GM12878 (cell line): ENCODE measurements around the gene CD48.

Experiments used
- ATF2 ChIP-seq: IDR thresholded peaks from 2 replicates; pipeline ENCODE4 v1.6.1; 2012; ENCODE audit warnings: low read length, inconsistent platforms
- CBX5 ChIP-seq: sonication (generic); IDR thresholded peaks from 2 replicates; pipeline ENCODE4 v1.6.1; 2016; ENCODE audit warnings: low read depth, moderate library complexity, mild to moderate bottlenecking, inconsistent platforms
- CTCF ChIP-seq, 3 experiments: IDR thresholded peaks in 2 of 3; conservative IDR thresholded peaks in 1 of 3; 2 replicates each; pipeline ENCODE4 v1.5.1; 2011; ENCODE audit warnings: low read depth in 3 of 3, low read length in 3 of 3, mild to moderate bottlenecking in 3 of 3, control low read depth in 2 of 3, moderate library complexity in 2 of 3, inconsistent platforms in 1 of 3, mixed read lengths in 1 of 3; ENCODE audit not compliant: control insufficient read depth in 2 of 3, insufficient read depth in 1 of 3; ENCODE audit errors: extremely low read depth in 1 of 3
- EZH2 ChIP-seq: IDR thresholded peaks from 2 replicates; pipeline ENCODE4 v1.6.1; 2012; ENCODE audit warnings: low read depth, mild to moderate bottlenecking, control low read depth, inconsistent platforms, low read length, borderline replicate concordance; ENCODE audit not compliant: control insufficient read depth
- GABPA ChIP-seq: IDR thresholded peaks from 2 replicates; pipeline ENCODE4 v1.6.1; 2014; ENCODE audit warnings: antibody characterized with exemption, low read depth, mild to moderate bottlenecking, inconsistent platforms
- MTA2 ChIP-seq: fragments of 450-650 bp; IDR thresholded peaks from 2 replicates; pipeline ENCODE4 v1.6.1; 2016; ENCODE audit warnings: low read depth, mild to moderate bottlenecking, moderate library complexity
- MXI1 ChIP-seq: fragments of 150-350 bp; IDR thresholded peaks from 2 replicates; pipeline ENCODE4 v1.6.1; 2011; ENCODE audit warnings: low read depth, mild to moderate bottlenecking, inconsistent platforms, low read length, improper control_type of control experiment
- NR2F1 ChIP-seq: fragments of 450-650 bp; conservative IDR thresholded peaks from 2 replicates; pipeline ENCODE4 v1.6.1; 2017; ENCODE audit warnings: mild to moderate bottlenecking
- SREBF2 ChIP-seq: IDR thresholded peaks from 2 replicates; pipeline ENCODE4 v1.6.1; 2012; ENCODE audit warnings: mild to moderate bottlenecking, low read length
- TARDBP ChIP-seq: IDR thresholded peaks from 2 replicates; pipeline ENCODE4 v1.6.1; 2016; ENCODE audit warnings: borderline replicate concordance
- ZNF24 ChIP-seq: fragments of 450-650 bp; IDR thresholded peaks from 2 replicates; pipeline ENCODE4 v1.6.1; 2017; ENCODE audit warnings: antibody characterized with exemption, mild to moderate bottlenecking
- TF ChIP-seq, protein P1 (sequence below): fragments of 450-650 bp; IDR thresholded peaks from 2 replicates; pipeline ENCODE4 v1.6.1; 2017; ENCODE audit warnings: mild to moderate bottlenecking

GRCh38 chr1:160669276-160669675 lies 42.3 kb downstream of the CD48 start:
- TF ChIP-seq GABPA (no peak), ZNF24 (no peak), CTCF (IDR thresholded peaks at IDR 0.05 in 2 of 3, conservative IDR thresholded peaks at IDR 0.05 in 1 of 3; ENCODE audit: control insufficient read depth in 2 of 3, extremely low read depth in 1 of 3, insufficient read depth in 1 of 3, low read depth in 3 of 3, low read length in 3 of 3) (no peak), ATF2 (no peak), SREBF2 (no peak), NR2F1 (no peak), MXI1 (no peak), EZH2 (no peak), MTA2 (no peak), TARDBP (no peak), CBX5 (no peak)
- TF ChIP-seq, protein P1, sequence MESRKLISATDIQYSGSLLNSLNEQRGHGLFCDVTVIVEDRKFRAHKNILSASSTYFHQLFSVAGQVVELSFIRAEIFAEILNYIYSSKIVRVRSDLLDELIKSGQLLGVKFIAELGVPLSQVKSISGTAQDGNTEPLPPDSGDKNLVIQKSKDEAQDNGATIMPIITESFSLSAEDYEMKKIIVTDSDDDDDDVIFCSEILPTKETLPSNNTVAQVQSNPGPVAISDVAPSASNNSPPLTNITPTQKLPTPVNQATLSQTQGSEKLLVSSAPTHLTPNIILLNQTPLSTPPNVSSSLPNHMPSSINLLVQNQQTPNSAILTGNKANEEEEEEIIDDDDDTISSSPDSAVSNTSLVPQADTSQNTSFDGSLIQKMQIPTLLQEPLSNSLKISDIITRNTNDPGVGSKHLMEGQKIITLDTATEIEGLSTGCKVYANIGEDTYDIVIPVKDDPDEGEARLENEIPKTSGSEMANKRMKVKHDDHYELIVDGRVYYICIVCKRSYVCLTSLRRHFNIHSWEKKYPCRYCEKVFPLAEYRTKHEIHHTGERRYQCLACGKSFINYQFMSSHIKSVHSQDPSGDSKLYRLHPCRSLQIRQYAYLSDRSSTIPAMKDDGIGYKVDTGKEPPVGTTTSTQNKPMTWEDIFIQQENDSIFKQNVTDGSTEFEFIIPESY, result no peak
